Natural killer cell treated with Interleukin-12 subunit alpha and Interleukin-12 subunit beta and Interleukin-15 and Interleukin-18, amount 100 ng/mL, for 72 hours (primary cell): Measurements from ENCODE around the gene PPY. TPM values are rescaled to one million over a fixed set of nuclear protein-coding genes. Genes with fewer than 3 reads are reported as not detected.
"Not testable (repeated sequence)": the region's sequence is repeated elsewhere in the genome, so short reads cannot be mapped to it uniquely, and the experiment has no call there.

Experiments used
- ATAC-seq, 2 donors: fragments of 150-1000 bp; cut with Tn5 transposase in 1 of 2; sonication (Bioruptor Pico), chemical (Tn5 transposase) in 1 of 2; 2 replicates each; pipeline ENCODE4 v1.10.0; 2021
- DNase-seq: peaks from one replicate; pipeline ENCODE4 v3.0.0; 2022; ENCODE audit warnings: low spot score
- H3K27ac Mint-ChIP-seq, 2 donors: 1 replicate in 1 of 2; 2 replicates in 1 of 2; pipeline ENCODE4 v1.8.0; 2022; ENCODE audit warnings: mixed read lengths in 2 of 2, mild to moderate bottlenecking in 1 of 2, moderate library complexity in 1 of 2
- H3K27me3 Mint-ChIP-seq, 2 donors: 1 replicate in 1 of 2; 2 replicates in 1 of 2; pipeline ENCODE4 v1.8.0; 2022; ENCODE audit warnings: mixed read lengths in 2 of 2
- H3K36me3 Mint-ChIP-seq: one replicate; pipeline ENCODE4 v1.8.0; 2022; ENCODE audit warnings: mixed read lengths
- H3K4me1 Mint-ChIP-seq, 2 donors: 1 replicate in 1 of 2; 2 replicates in 1 of 2; pipeline ENCODE4 v1.8.0; 2022; ENCODE audit warnings: low read depth in 2 of 2, mixed read lengths in 2 of 2, mild to moderate bottlenecking in 1 of 2
- H3K4me3 Mint-ChIP-seq: one replicate; pipeline ENCODE4 v1.8.0; 2022; ENCODE audit warnings: mixed read lengths
- H3K9me3 Mint-ChIP-seq: 2 replicates; pipeline ENCODE4 v1.8.0; 2022; ENCODE audit warnings: mixed read lengths
- total RNA-seq, 2 donors: library from RNA; stranded (reverse); gene quantifications; one replicate each; pipeline ENCODE4 v1.2.3, GENCODE V29; 2022

PPY gene
- total RNA-seq, 2 donors from 2014 or later, result not detected

DNA sequence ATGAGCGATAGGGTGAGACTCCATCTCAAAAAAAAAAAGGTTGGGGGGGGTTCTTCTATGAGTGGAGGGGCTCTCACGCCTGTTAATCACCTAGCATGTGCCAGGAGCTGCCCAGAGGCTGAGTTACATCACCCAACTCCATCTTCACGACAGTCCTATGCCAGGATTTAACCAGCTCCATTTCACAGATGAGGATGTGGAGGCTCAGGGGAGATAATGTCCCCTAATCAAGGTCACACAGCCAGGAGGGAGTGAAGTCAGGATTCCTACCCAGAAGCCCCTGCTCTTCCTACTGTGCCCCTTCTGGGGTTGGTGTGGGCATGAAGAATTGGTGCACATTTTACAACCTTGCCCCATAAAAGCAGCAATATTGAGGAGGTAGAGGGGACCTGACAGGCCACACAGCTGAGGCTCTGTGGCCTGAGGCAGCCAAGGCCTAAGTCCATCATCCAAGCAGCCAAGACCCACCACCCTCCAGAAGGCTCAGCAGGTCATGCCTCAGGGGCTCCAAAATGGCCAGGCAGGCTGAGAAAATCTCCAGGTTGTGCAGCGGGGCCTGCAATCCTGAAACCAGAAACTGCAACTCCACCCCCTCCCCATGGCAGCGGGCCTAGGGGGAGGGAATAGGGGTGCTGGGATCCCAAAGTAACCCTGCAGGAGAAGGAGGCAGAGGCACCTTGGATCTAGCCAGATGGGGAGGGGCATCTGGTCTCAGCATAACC lies 6.9 kb downstream of the PPY start:
- ATAC-seq (no peak), DNase-seq (no peak)
- H3K27me3 Mint-ChIP-seq, result peaks cover 11 to 13% of the 10 kb centered on the region in 2 donors
- H3K4me1 Mint-ChIP-seq, result peaks cover 0 to 11% of the 10 kb centered on the region in 2 donors
- H3K9me3 Mint-ChIP-seq, result no peaks in the 10 kb centered on the region
- no peaks in the 10 kb centered on the region for H3K36me3 Mint-ChIP-seq
- H3K4me3 Mint-ChIP-seq, result no peak overlapping the region
- no peak overlapping the region for H3K27ac Mint-ChIP-seq

DNA sequence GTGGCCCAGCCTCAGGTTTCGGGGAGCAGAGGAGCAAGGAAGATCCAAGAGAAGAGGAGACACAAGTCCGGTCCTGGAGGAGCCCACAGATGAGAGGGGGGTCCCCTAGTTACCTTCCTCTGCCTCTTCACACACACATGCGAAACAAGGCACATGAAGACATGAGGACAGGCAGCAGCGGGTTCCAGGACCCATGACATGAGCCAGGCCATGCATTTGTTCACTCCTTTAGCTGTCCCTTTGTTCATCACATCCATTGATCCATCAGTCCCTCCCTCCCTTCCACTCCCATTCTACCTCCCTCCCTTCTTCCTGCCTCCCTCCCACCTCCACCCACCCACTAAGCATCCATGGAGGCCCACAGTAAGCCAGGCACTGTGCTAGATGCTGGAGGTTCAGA lies 9.4 kb downstream of the PPY start:
- Mint-ChIP-seq H3K4me3 (no peak overlapping the region), H3K36me3 (no peaks in the 10 kb centered on the region), H3K4me1 (peaks cover 3 to 7% of the 10 kb centered on the region in 2 donors), H3K27me3 (peaks cover 9 to 13% of the 10 kb centered on the region in 2 donors), H3K27ac (no peak overlapping the region), H3K9me3 (no peaks in the 10 kb centered on the region)
- DNase-seq (no peak), ATAC-seq (no peak)

- peaks cover 8 to 11% of the 10 kb centered on the region in 2 donors for H3K27me3 Mint-ChIP-seq
- H3K27ac Mint-ChIP-seq, result no peak overlapping the region
- DNase-seq (no peak), ATAC-seq (peak in 1 of 2 donors; percentile 7)
- no peak overlapping the region for H3K4me3 Mint-ChIP-seq
- H3K4me1 Mint-ChIP-seq, result peaks cover 8% of the 10 kb centered on the region in 2 donors
- no peaks in the 10 kb centered on the region for H3K36me3 Mint-ChIP-seq
- no peaks in the 10 kb centered on the region for H3K9me3 Mint-ChIP-seq
Measured at GRCh38 chr17:43932357-43932756, 9.9 kb downstream of the PPY start.

GRCh38 chr17:43931062-43931571 lies 11.2 kb downstream of the PPY start:
- H3K27me3 Mint-ChIP-seq, result no peaks in the 10 kb centered on the region
- H3K9me3 Mint-ChIP-seq, result no peaks in the 10 kb centered on the region
- H3K4me1 Mint-ChIP-seq, result peaks cover 8 to 11% of the 10 kb centered on the region in 2 donors
- no peak overlapping the region for H3K27ac Mint-ChIP-seq
- H3K36me3 Mint-ChIP-seq, result no peaks in the 10 kb centered on the region
- ATAC-seq (no peak), DNase-seq (no peak)
- H3K4me3 Mint-ChIP-seq, result no peak overlapping the region

- Mint-ChIP-seq H3K27ac (no peak overlapping the region), H3K36me3 (no peaks in the 10 kb centered on the region), H3K4me3 (no peak overlapping the region), H3K4me1 (peaks cover 8 to 11% of the 10 kb centered on the region in 2 donors), H3K9me3 (no peaks in the 10 kb centered on the region), H3K27me3 (peaks cover 0 to 5% of the 10 kb centered on the region in 2 donors)
- DNase-seq (no peak), ATAC-seq (no peak)
Measured at GRCh38 chr17:43928609-43929008, 13.7 kb downstream of the PPY start.

DNA sequence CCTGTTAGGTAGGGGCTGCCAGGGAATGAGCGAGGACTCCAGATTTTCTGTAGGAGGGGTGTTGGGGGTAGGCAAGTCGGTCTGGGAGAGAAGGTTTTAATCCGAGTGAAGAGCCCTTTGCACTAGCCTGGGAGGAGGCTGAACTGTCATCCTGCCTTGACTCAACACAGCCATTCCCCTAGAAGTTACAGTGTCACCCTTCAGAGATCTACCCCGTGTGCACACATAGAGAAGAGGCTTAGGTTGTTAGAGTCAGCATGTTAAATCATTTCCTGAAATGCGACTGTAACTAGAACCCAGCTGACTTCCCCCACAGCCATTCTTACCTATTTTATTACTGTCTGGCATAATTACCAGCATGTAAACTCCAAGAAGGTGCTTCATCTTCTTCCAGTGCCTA lies 14.3 kb downstream of the PPY start:
- ATAC-seq, result peak in 1 of 2 donors; percentile 71
- not testable (repeated sequence) for H3K36me3 Mint-ChIP-seq, H3K9me3 Mint-ChIP-seq, DNase-seq
- peaks cover 0 to 12% of the 10 kb centered on the region in 2 donors for H3K27me3 Mint-ChIP-seq
- peak overlapping the region; percentile 71 for H3K4me3 Mint-ChIP-seq
- H3K27ac Mint-ChIP-seq, result peak overlapping the region in 1 of 2 donors; percentile 5
- H3K4me1 Mint-ChIP-seq, result peaks cover 8 to 11% of the 10 kb centered on the region in 2 donors

DNA sequence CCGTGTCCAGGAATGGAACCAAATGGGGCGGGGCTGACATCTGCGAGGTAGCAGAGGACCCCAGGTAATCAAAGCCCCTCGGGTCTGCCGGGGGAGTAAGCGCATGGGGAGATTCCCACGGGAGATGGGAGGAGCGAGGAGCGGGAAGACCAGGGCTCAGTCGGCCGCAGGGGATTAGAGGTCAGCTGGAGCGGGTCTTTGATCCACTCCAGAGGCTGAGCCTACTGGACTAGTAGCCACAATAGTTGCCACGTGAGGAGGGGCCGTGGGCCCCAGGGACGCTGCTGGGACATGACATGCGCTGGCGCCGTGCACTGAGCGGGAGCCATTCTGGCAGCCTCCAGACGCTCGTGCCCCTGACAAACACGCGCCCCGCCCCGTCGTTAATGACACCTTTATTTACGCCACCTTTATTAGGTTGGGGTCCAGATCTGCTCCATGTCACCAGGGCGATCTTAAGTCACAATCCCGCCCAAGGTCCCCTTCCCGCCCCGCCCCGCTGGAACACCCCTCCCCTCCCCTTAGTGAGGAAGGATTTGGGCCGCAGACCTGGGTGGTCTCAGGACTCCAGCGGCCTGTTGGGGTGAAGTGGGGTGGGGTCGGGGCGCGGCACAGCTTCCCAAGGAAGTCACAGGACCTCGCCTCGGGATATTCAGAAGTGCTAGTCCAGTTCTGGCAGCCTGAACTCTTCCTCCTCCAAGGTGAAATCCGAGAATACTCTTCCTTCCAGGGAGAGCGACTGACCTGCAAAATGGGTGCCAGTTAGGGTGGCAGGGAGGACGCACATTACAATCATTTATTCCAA lies 15.0 kb downstream of the PPY start:
- peaks cover 8 to 11% of the 10 kb centered on the region in 2 donors for H3K4me1 Mint-ChIP-seq
- DNase-seq (no peak), ATAC-seq (no peak)
- no peaks in the 10 kb centered on the region for H3K36me3 Mint-ChIP-seq
- H3K9me3 Mint-ChIP-seq, result no peaks in the 10 kb centered on the region
- peak overlapping the region; percentile 5 to 37 for H3K27ac Mint-ChIP-seq
- H3K4me3 Mint-ChIP-seq, result peak overlapping the region; percentile 71
- peaks cover 0 to 12% of the 10 kb centered on the region in 2 donors for H3K27me3 Mint-ChIP-seq

- Mint-ChIP-seq H3K4me1 (peaks cover 8 to 11% of the 10 kb centered on the region in 2 donors), H3K4me3 (no peak overlapping the region), H3K36me3 (no peaks in the 10 kb centered on the region), H3K9me3 (no peaks in the 10 kb centered on the region), H3K27me3 (peaks cover 0 to 12% of the 10 kb centered on the region in 2 donors), H3K27ac (no peak overlapping the region)
- ATAC-seq (peak; percentile 52 to 54), DNase-seq (no peak)
Measured at GRCh38 chr17:43924558-43924957, 17.7 kb downstream of the PPY start.

GRCh38 chr17:43920500-43921095 lies 21.7 kb downstream of the PPY start:
- Mint-ChIP-seq H3K27me3 (peaks cover 0 to 8% of the 10 kb centered on the region in 2 donors), H3K4me1 (peaks cover 0 to 4% of the 10 kb centered on the region in 2 donors), H3K9me3 (no peaks in the 10 kb centered on the region), H3K36me3 (no peaks in the 10 kb centered on the region), H3K27ac (no peak overlapping the region), H3K4me3 (no peak overlapping the region)
- ATAC-seq (no peak), DNase-seq (no peak)

DNA sequence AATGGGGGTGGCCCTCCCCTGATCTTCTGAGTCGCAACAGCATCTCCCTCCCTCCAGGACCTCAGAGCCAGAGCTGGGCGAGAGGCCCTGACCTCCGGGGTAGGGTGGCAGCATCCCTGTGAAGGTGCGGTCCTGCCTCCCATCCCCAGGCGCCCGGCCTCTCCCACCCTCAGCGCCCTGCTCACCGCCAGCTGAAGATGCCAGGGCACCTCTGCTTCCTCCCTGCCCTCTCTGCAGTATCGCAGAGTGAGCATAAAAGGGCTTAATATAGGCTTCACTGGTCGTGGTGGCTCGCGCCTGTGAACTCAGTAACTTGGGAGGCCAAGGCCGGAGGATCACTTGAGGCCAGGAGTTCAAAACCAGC lies 24.3 kb downstream of the PPY start:
- ATAC-seq, result no peak
- no peak overlapping the region for H3K27ac Mint-ChIP-seq
- H3K27me3 Mint-ChIP-seq, result peaks cover 0 to under 1% of the 10 kb centered on the region in 2 donors

GRCh38 chr17:43917348-43918025 lies 24.8 kb downstream of the PPY start:
- H3K4me1 Mint-ChIP-seq, result peaks cover 0 to 4% of the 10 kb centered on the region in 2 donors

More for the DNA sequence above, 24.3 kb downstream of the PPY start:
- Mint-ChIP-seq H3K36me3 (no peaks in the 10 kb centered on the region), H3K4me3 (peak overlapping the region; percentile 40), H3K4me1 (peaks cover 0 to 4% of the 10 kb centered on the region in 2 donors), H3K9me3 (no peaks in the 10 kb centered on the region)
- no peak for DNase-seq

DNA sequence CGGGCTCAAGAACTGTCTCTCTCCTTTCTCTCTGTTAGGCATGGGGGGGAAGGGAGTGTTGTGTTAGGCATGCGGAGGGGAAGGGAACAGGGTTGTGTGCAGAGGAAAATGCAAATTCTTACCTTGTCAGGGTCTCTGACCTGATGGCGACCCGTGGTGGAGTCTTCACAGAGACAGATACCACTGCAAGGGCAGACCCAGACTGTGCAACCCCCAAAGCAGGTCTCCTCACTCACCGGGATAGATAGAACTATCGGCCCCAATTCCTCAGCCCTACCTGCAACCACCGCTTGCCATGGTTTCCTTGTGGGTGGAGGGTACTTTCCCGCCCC lies 25.3 kb downstream of the PPY start:
- H3K9me3 Mint-ChIP-seq, result no peaks in the 10 kb centered on the region
- ATAC-seq, result peak in 1 of 2 donors; percentile 46
- H3K27ac Mint-ChIP-seq, result no peak overlapping the region

More at GRCh38 chr17:43917348-43918025, 24.8 kb downstream of the PPY start:
- ATAC-seq (peak; percentile 47 to 72), DNase-seq (no peak)
- Mint-ChIP-seq H3K27ac (no peak overlapping the region), H3K4me3 (peak overlapping the region; percentile 40), H3K27me3 (no peaks in the 10 kb centered on the region), H3K36me3 (no peaks in the 10 kb centered on the region), H3K9me3 (no peaks in the 10 kb centered on the region)

DNA sequence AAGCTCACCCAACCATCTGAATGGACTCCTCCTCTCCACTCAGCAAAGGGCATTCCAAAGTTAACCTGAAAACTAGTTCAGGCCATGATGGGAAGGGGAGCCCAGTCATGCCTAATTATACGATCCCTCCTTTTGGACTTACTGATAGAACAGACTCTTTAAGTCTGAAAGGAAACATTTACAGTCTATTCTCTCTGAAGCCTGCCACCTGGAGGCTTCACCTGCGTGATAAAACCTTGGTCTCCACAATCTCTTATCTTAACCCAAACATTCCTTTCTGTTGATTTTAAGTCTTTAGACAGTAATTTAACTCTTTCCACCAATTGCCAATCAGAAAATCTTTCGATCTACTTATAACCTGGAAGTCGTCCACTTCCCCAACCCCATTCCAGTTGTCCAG lies 25.9 kb downstream of the PPY start:
- Mint-ChIP-seq H3K27me3 (no peaks in the 10 kb centered on the region), H3K4me3 (no peak overlapping the region), H3K9me3 (no peaks in the 10 kb centered on the region), H3K27ac (no peak overlapping the region), H3K4me1 (peaks cover 0 to 4% of the 10 kb centered on the region in 2 donors), H3K36me3 (no peaks in the 10 kb centered on the region)
- ATAC-seq (no peak), DNase-seq (no peak)

More for the DNA sequence above, 25.3 kb downstream of the PPY start:
- Mint-ChIP-seq H3K4me1 (peaks cover 0 to 4% of the 10 kb centered on the region in 2 donors), H3K36me3 (no peaks in the 10 kb centered on the region), H3K27me3 (no peaks in the 10 kb centered on the region), H3K4me3 (no peak overlapping the region)
- DNase-seq, result no peak
